ENCODE measurements around the gene PPM1F.

GRCh38 chr22:21980547-21980946 lies 27.9 kb upstream of the PPM1F start:
- TF ChIP-seq ZFP3 (CRISPR knock-in tag; IDR thresholded peaks at IDR 0.05), result no peak
- TF ChIP-seq PATZ1 (CRISPR knock-in tag; IDR thresholded peaks at IDR 0.05; ENCODE audit: borderline replicate concordance), result no peak

All from SK-N-SH treated with all-trans-retinoic acid at 6 μM for 48 hours (cell line).